Measurements from ENCODE around the gene KCNAB2. TPM values are rescaled to one million over a fixed set of nuclear protein-coding genes. Genes with fewer than 3 reads are reported as not detected.
A peak's percentile ranks its signal among the peaks of the same experiment; 100 is the strongest.

The KCNAB2 gene
- total RNA-seq, 1 experiment from 2014 or later = 10.3 TPM

DNA sequence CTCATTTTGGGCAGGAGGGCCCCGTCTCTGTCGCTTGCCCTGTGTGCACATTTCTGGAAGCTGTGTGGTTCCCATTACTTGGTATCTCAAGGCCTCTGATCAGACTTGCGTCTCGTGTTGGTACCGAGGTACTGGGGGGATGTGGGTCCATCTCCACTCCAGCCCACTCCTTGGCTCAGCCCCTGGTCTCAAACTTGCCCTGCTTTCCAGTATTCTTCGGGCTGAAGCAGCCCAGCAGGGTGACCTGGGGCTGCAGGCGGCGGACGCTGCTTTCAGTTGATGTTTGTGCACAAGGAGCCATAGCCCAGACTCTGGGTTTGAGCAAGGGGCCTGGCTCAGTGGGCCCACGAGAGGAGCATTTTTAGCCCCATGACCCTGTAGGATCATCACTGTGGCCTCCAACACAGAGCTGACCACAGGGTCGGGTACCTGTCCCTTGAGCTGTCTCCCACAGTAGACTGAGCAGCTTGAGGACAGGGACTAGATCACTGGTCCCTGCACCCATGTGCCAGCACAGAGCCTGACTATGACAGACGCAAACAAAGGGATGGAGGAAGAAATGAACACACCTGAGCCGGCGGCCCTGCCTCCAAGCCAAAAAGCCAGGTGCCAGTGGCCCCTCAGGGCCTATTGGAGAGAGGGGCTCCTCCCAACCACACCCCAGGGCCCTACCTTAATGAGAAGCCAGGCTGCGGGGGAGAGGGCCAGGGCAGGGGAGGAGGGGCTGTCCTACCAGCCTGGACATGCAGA is 87.6 kb downstream of the KCNAB2 start (continued):
- TF ChIP-seq, protein P1, sequence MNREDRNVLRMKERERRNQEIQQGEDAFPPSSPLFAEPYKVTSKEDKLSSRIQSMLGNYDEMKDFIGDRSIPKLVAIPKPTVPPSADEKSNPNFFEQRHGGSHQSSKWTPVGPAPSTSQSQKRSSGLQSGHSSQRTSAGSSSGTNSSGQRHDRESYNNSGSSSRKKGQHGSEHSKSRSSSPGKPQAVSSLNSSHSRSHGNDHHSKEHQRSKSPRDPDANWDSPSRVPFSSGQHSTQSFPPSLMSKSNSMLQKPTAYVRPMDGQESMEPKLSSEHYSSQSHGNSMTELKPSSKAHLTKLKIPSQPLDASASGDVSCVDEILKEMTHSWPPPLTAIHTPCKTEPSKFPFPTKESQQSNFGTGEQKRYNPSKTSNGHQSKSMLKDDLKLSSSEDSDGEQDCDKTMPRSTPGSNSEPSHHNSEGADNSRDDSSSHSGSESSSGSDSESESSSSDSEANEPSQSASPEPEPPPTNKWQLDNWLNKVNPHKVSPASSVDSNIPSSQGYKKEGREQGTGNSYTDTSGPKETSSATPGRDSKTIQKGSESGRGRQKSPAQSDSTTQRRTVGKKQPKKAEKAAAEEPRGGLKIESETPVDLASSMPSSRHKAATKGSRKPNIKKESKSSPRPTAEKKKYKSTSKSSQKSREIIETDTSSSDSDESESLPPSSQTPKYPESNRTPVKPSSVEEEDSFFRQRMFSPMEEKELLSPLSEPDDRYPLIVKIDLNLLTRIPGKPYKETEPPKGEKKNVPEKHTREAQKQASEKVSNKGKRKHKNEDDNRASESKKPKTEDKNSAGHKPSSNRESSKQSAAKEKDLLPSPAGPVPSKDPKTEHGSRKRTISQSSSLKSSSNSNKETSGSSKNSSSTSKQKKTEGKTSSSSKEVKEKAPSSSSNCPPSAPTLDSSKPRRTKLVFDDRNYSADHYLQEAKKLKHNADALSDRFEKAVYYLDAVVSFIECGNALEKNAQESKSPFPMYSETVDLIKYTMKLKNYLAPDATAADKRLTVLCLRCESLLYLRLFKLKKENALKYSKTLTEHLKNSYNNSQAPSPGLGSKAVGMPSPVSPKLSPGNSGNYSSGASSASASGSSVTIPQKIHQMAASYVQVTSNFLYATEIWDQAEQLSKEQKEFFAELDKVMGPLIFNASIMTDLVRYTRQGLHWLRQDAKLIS (CRISPR knock-in tag; IDR thresholded peaks at IDR 0.05; ENCODE audit: borderline replicate concordance) = no peak
- TF ChIP-seq RORB (CRISPR knock-in tag; IDR thresholded peaks at IDR 0.05) = no peak

DNA sequence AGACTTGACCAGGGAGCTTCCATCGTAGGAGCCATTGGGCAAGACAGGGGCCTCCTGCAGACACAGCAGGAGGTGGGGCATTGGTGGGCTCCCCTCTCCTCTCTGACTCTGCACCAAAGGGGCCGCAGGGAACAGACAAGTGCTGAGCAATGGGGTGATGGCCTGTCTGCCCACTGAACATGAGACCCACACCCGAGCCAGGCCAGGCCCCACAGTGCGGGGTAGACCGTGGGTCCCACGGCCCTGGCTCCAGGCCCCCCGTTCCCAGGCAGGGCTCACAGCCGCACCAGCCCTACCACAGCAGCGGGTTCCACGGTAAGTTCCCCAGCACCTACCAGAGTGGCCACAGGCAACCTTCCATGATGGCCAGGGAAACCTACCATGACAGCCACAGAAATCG is 88.5 kb downstream of the KCNAB2 start:
- Mint-ChIP-seq H3K9me3 (peaks cover 10% of the 10 kb centered on the region), H3K27me3 (ENCODE audit: low read depth) (peaks cover 2% of the 10 kb centered on the region; the same call in 1 of the 2 replicates), H3K4me3 (no peak overlapping the region), H3K36me3 (no peaks in the 10 kb centered on the region), H3K27ac (no peak overlapping the region), H3K4me1 (no peaks in the 10 kb centered on the region)
- ChIA-PET CTCF (no interaction called here), POLR2A (no interaction called here)
- peak; percentile 1 for DNase-seq (ENCODE audit: low spot score)
- TF ChIP-seq, protein P2, sequence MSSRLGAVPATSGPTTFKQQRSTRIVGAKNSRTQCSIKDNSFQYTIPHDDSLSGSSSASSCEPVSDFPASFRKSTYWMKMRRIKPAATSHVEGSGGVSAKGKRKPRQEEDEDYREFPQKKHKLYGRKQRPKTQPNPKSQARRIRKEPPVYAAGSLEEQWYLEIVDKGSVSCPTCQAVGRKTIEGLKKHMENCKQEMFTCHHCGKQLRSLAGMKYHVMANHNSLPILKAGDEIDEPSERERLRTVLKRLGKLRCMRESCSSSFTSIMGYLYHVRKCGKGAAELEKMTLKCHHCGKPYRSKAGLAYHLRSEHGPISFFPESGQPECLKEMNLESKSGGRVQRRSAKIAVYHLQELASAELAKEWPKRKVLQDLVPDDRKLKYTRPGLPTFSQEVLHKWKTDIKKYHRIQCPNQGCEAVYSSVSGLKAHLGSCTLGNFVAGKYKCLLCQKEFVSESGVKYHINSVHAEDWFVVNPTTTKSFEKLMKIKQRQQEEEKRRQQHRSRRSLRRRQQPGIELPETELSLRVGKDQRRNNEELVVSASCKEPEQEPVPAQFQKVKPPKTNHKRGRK (CRISPR knock-in tag; IDR thresholded peaks at IDR 0.05; ENCODE audit: borderline replicate concordance) = no peak
- TF ChIP-seq JAZF1 (CRISPR knock-in tag; IDR thresholded peaks at IDR 0.05) (no peak), NFYB (CRISPR knock-in tag; conservative IDR thresholded peaks at IDR 0.05; ENCODE audit: low read depth) (no peak), PRRX2 (CRISPR knock-in tag; IDR thresholded peaks at IDR 0.05) (no peak), NR3C1 (CRISPR knock-in tag; conservative IDR thresholded peaks at IDR 0.05; ENCODE audit: low read depth) (no peak), OVOL2 (CRISPR knock-in tag; IDR thresholded peaks at IDR 0.05; ENCODE audit: borderline replicate concordance) (no peak), MXD4 (CRISPR knock-in tag; IDR thresholded peaks at IDR 0.05; ENCODE audit: borderline replicate concordance) (no peak), SP1 (CRISPR knock-in tag; conservative IDR thresholded peaks at IDR 0.05) (no peak), NR2C2 (CRISPR knock-in tag; IDR thresholded peaks at IDR 0.05) (no peak), ZNF416 (CRISPR knock-in tag; IDR thresholded peaks at IDR 0.05) (no peak)
- TF ChIP-seq, protein P3, sequence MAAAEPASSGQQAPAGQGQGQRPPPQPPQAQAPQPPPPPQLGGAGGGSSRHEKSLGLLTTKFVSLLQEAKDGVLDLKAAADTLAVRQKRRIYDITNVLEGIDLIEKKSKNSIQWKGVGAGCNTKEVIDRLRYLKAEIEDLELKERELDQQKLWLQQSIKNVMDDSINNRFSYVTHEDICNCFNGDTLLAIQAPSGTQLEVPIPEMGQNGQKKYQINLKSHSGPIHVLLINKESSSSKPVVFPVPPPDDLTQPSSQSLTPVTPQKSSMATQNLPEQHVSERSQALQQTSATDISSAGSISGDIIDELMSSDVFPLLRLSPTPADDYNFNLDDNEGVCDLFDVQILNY (CRISPR knock-in tag; IDR thresholded peaks at IDR 0.05) = no peak
- TF ChIP-seq, protein P4, sequence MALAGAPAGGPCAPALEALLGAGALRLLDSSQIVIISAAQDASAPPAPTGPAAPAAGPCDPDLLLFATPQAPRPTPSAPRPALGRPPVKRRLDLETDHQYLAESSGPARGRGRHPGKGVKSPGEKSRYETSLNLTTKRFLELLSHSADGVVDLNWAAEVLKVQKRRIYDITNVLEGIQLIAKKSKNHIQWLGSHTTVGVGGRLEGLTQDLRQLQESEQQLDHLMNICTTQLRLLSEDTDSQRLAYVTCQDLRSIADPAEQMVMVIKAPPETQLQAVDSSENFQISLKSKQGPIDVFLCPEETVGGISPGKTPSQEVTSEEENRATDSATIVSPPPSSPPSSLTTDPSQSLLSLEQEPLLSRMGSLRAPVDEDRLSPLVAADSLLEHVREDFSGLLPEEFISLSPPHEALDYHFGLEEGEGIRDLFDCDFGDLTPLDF (CRISPR knock-in tag; IDR thresholded peaks at IDR 0.05) = no peak
- TF ChIP-seq, protein P5, sequence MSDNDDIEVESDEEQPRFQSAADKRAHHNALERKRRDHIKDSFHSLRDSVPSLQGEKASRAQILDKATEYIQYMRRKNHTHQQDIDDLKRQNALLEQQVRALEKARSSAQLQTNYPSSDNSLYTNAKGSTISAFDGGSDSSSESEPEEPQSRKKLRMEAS (CRISPR knock-in tag; IDR thresholded peaks at IDR 0.05) = no peak
- TF ChIP-seq, protein P6, sequence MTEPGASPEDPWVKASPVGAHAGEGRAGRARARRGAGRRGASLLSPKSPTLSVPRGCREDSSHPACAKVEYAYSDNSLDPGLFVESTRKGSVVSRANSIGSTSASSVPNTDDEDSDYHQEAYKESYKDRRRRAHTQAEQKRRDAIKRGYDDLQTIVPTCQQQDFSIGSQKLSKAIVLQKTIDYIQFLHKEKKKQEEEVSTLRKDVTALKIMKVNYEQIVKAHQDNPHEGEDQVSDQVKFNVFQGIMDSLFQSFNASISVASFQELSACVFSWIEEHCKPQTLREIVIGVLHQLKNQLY (CRISPR knock-in tag; IDR thresholded peaks at IDR 0.05) = no peak
- TF ChIP-seq, protein P7, sequence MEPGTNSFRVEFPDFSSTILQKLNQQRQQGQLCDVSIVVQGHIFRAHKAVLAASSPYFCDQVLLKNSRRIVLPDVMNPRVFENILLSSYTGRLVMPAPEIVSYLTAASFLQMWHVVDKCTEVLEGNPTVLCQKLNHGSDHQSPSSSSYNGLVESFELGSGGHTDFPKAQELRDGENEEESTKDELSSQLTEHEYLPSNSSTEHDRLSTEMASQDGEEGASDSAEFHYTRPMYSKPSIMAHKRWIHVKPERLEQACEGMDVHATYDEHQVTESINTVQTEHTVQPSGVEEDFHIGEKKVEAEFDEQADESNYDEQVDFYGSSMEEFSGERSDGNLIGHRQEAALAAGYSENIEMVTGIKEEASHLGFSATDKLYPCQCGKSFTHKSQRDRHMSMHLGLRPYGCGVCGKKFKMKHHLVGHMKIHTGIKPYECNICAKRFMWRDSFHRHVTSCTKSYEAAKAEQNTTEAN (CRISPR knock-in tag; IDR thresholded peaks at IDR 0.05) = no peak
- ATAC-seq = no peak

All from WTC11 (cell line).